GM23338 (cell line): ENCODE measurements around the gene RCC2. TPM values are rescaled to one million over a fixed set of nuclear protein-coding genes. Genes with fewer than 3 reads are reported as not detected.

ENCODE experiments used
- ATAC-seq: fragments of 200-7000 bp; cut with Tn5 transposase; 3 replicates; pipeline ENCODE4 v1.9.1; 2020
- DNase-seq: peaks from one replicate; pipeline ENCODE4 v3.0.0-alpha.2; 2015; ENCODE audit warnings: low spot score
- H2AFZ ChIP-seq: fragments of 200-600 bp; sonication (generic); 2 replicates; pipeline ENCODE4 v1.8.0; 2016; ENCODE audit warnings: antibody characterized with exemption, mild to moderate bottlenecking, moderate library complexity
- H3F3A ChIP-seq: fragments of 200-600 bp; sonication (generic); replicated peaks from 2 replicates; pipeline ENCODE4 v1.8.0; 2017; ENCODE audit warnings: antibody characterized with exemption, mixed run types, low read depth
- H3K27ac ChIP-seq: fragments of 200-600 bp; sonication (generic); 2 replicates; pipeline ENCODE4 v1.6.1; 2016; ENCODE audit warnings: low read depth
- H3K27me3 ChIP-seq: fragments of 200-600 bp; sonication (generic); 2 replicates; pipeline ENCODE4 v1.8.0; 2016; ENCODE audit warnings: mild to moderate bottlenecking, mixed run types, moderate library complexity; ENCODE audit not compliant: insufficient read depth
- H3K36me3 ChIP-seq: fragments of 200-600 bp; sonication (generic); 2 replicates; pipeline ENCODE4 v1.8.0; 2016; ENCODE audit warnings: mild to moderate bottlenecking; ENCODE audit not compliant: insufficient read depth
- H3K4me1 ChIP-seq: fragments of 200-600 bp; sonication (generic); 2 replicates; pipeline ENCODE4 v1.8.0; 2016; ENCODE audit warnings: mild to moderate bottlenecking, moderate library complexity; ENCODE audit not compliant: insufficient read depth
- H3K4me2 ChIP-seq: fragments of 200-600 bp; sonication (generic); 2 replicates; pipeline ENCODE4 v1.7.1; 2017; ENCODE audit warnings: mixed run types
- H3K4me3 ChIP-seq: fragments of 200-600 bp; sonication (generic); 2 replicates; pipeline ENCODE4 v1.6.1; 2016; ENCODE audit warnings: mixed run types
- H3K79me2 ChIP-seq: fragments of 200-600 bp; sonication (generic); replicated peaks from 2 replicates; pipeline ENCODE4 v1.8.0; 2017; ENCODE audit warnings: mild to moderate bottlenecking; ENCODE audit not compliant: insufficient read depth
- H3K9me2 ChIP-seq: fragments of 200-600 bp; sonication (generic); 2 replicates; pipeline ENCODE4 v1.8.0; 2017; ENCODE audit not compliant: insufficient read depth
- H4K20me1 ChIP-seq: fragments of 200-600 bp; sonication (generic); replicated peaks from 2 replicates; pipeline ENCODE4 v1.8.0; 2017; ENCODE audit warnings: mild to moderate bottlenecking; ENCODE audit not compliant: insufficient read depth
- H3K27ac Mint-ChIP-seq: 2 replicates; pipeline ENCODE4 v1.8.0; 2020; ENCODE audit warnings: inconsistent platforms, mild to moderate bottlenecking, moderate library complexity, mixed read lengths
- H3K27me3 Mint-ChIP-seq: 3 replicates; pipeline ENCODE4 v1.8.0; 2022; ENCODE audit warnings: low read depth, mild to moderate bottlenecking, moderate library complexity, mixed read lengths, inconsistent platforms; ENCODE audit not compliant: insufficient read depth, poor library complexity
- H3K36me3 Mint-ChIP-seq: 3 replicates; pipeline ENCODE4 v1.8.0; 2021; ENCODE audit warnings: low read depth, mild to moderate bottlenecking, inconsistent platforms, moderate library complexity, mixed read lengths
- H3K4me1 Mint-ChIP-seq: 3 replicates; pipeline ENCODE4 v1.8.0; 2020; ENCODE audit warnings: mild to moderate bottlenecking, inconsistent platforms, mixed read lengths
- H3K4me3 Mint-ChIP-seq: 3 replicates; pipeline ENCODE4 v1.8.0; 2021; ENCODE audit warnings: moderate library complexity, mild to moderate bottlenecking, inconsistent platforms, mixed read lengths
- H3K9me3 Mint-ChIP-seq: 3 replicates; pipeline ENCODE4 v1.8.0; 2020; ENCODE audit warnings: moderate library complexity, mild to moderate bottlenecking, inconsistent platforms, mixed read lengths
- CREB1 ChIP-seq: fragments of 250-450 bp; sonication (Bioruptor Pico); IDR thresholded peaks from 2 replicates; pipeline ENCODE4 v1.5.0; 2020; ENCODE audit warnings: low read depth, mild to moderate bottlenecking, moderate library complexity
- EZH2 ChIP-seq: fragments of 200-600 bp; sonication (generic); IDR thresholded peaks from one replicate; pipeline ENCODE4 v1.8.0; 2017; ENCODE audit warnings: antibody characterized with exemption, mild to moderate bottlenecking, low read depth; ENCODE audit not compliant: unreplicated experiment
- EZH2phosphoT487 ChIP-seq: fragments of 200-600 bp; sonication (generic); IDR thresholded peaks from one replicate; pipeline ENCODE4 v1.8.1; 2018; ENCODE audit warnings: antibody characterized with exemption; ENCODE audit not compliant: unreplicated experiment
- JUNB ChIP-seq: IDR thresholded peaks from one replicate; pipeline ENCODE4 v1.6.1; 2016; ENCODE audit warnings: antibody characterized with exemption; ENCODE audit not compliant: unreplicated experiment
- NANOG ChIP-seq: IDR thresholded peaks from 2 replicates; pipeline ENCODE4 v1.6.1; 2016; ENCODE audit warnings: antibody characterized with exemption, borderline replicate concordance
- POLR2AphosphoS5 ChIP-seq: IDR thresholded peaks from 2 replicates; pipeline ENCODE4 v1.6.1; 2016; ENCODE audit warnings: antibody characterized with exemption, low read depth
- STAT1 ChIP-seq: IDR thresholded peaks from one replicate; pipeline ENCODE4 v1.6.1; 2016; ENCODE audit warnings: antibody characterized with exemption; ENCODE audit not compliant: unreplicated experiment
- ZNF114 ChIP-seq: fragments of 250-450 bp; sonication (Bioruptor Pico); IDR thresholded peaks from 2 replicates; pipeline ENCODE4 v1.5.0; 2020; ENCODE audit warnings: mild to moderate bottlenecking, moderate library complexity
- ZNF331 ChIP-seq: fragments of 250-450 bp; sonication (Bioruptor Pico); IDR thresholded peaks from 2 replicates; pipeline ENCODE4 v1.5.0; 2020; ENCODE audit warnings: low read depth, mild to moderate bottlenecking, moderate library complexity
- polyA plus RNA-seq: library from polyadenylated mRNA; unstranded; fragments of >200 nt; fragmentation: Nextera tagmentation; extraction: Ambion mirVana; gene quantifications from 2 replicates; pipeline ENCODE4 v1.2.1, GENCODE V29; 2016
- total RNA-seq: library from RNA; depleted of rRNA; stranded (reverse); fragments of >200 nt; shearing (Covaris generic); gene quantifications from 2 replicates; pipeline ENCODE4 v1.2.3, GENCODE V29; 2014
- TF ChIP-seq, protein P1 (sequence below), 2 experiments: fragments of 200-600 bp in 1 of 2; sonication (generic) in 1 of 2; conservative IDR thresholded peaks; 2 replicates each; pipeline versions ENCODE4 v1.5.1 to v1.6.1; 2016 to 2017; ENCODE audit warnings: antibody characterized with exemption in 2 of 2, low read depth in 2 of 2, mild to moderate bottlenecking in 2 of 2, moderate library complexity in 1 of 2
- TF ChIP-seq, protein P2 (sequence below): IDR thresholded peaks from 2 replicates; pipeline ENCODE4 v1.6.1; 2016; ENCODE audit warnings: antibody characterized with exemption
- TF ChIP-seq, protein P3 (sequence below): IDR thresholded peaks from one replicate; pipeline ENCODE4 v1.6.1; 2018; ENCODE audit warnings: antibody characterized with exemption; ENCODE audit not compliant: unreplicated experiment
- TF ChIP-seq, protein P4 (sequence below): fragments of 250-450 bp; sonication (Bioruptor Pico); IDR thresholded peaks from 2 replicates; pipeline ENCODE4 v1.5.0; 2020; ENCODE audit warnings: mild to moderate bottlenecking, moderate library complexity

RCC2 gene
- total and polyA plus RNA-seq, 2 experiments from 2014 or later, result 97.1 to 386 TPM

DNA sequence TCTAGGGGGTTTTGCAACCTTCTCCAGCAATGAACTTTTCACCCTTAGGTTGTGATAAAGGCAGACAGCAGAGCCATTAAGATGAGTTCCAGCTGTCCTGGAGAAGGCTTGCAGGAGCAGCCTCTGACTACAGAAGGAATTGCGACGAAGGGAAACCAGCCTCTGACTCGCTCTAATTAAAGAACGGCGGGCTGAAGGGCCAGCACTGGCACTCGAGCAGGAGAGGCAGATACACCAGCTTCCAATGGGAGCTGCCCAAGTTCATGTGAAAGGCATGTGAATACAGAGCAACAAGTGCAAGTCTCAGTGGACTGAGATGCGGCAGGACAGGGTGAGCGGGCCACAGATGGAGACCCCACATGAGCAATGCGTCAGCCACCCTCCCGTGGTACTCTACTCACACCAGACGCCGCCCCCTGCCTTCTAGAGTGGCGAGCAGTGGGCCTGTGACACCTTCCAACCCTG is 15.7 kb downstream of the RCC2 start:
- H3K4me3 Mint-ChIP-seq, result no peak overlapping the region; the same call in 2 of the 3 replicates
- no peak for TF ChIP-seq ZNF331 (CRISPR knock-in tag)
- no peak for TF ChIP-seq EZH2
- no peak for TF ChIP-seq STAT1
- TF ChIP-seq, protein P1, sequence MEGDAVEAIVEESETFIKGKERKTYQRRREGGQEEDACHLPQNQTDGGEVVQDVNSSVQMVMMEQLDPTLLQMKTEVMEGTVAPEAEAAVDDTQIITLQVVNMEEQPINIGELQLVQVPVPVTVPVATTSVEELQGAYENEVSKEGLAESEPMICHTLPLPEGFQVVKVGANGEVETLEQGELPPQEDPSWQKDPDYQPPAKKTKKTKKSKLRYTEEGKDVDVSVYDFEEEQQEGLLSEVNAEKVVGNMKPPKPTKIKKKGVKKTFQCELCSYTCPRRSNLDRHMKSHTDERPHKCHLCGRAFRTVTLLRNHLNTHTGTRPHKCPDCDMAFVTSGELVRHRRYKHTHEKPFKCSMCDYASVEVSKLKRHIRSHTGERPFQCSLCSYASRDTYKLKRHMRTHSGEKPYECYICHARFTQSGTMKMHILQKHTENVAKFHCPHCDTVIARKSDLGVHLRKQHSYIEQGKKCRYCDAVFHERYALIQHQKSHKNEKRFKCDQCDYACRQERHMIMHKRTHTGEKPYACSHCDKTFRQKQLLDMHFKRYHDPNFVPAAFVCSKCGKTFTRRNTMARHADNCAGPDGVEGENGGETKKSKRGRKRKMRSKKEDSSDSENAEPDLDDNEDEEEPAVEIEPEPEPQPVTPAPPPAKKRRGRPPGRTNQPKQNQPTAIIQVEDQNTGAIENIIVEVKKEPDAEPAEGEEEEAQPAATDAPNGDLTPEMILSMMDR (conservative IDR thresholded peaks at IDR 0.05; ENCODE audit: low read depth in 2 of 2), result no peak
- TF ChIP-seq EZH2phosphoT487, result no peak
- TF ChIP-seq CREB1 (CRISPR knock-in tag), result no peak
- TF ChIP-seq, protein P2, sequence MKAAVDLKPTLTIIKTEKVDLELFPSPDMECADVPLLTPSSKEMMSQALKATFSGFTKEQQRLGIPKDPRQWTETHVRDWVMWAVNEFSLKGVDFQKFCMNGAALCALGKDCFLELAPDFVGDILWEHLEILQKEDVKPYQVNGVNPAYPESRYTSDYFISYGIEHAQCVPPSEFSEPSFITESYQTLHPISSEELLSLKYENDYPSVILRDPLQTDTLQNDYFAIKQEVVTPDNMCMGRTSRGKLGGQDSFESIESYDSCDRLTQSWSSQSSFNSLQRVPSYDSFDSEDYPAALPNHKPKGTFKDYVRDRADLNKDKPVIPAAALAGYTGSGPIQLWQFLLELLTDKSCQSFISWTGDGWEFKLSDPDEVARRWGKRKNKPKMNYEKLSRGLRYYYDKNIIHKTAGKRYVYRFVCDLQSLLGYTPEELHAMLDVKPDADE, result no peak
- TF ChIP-seq, protein P3, sequence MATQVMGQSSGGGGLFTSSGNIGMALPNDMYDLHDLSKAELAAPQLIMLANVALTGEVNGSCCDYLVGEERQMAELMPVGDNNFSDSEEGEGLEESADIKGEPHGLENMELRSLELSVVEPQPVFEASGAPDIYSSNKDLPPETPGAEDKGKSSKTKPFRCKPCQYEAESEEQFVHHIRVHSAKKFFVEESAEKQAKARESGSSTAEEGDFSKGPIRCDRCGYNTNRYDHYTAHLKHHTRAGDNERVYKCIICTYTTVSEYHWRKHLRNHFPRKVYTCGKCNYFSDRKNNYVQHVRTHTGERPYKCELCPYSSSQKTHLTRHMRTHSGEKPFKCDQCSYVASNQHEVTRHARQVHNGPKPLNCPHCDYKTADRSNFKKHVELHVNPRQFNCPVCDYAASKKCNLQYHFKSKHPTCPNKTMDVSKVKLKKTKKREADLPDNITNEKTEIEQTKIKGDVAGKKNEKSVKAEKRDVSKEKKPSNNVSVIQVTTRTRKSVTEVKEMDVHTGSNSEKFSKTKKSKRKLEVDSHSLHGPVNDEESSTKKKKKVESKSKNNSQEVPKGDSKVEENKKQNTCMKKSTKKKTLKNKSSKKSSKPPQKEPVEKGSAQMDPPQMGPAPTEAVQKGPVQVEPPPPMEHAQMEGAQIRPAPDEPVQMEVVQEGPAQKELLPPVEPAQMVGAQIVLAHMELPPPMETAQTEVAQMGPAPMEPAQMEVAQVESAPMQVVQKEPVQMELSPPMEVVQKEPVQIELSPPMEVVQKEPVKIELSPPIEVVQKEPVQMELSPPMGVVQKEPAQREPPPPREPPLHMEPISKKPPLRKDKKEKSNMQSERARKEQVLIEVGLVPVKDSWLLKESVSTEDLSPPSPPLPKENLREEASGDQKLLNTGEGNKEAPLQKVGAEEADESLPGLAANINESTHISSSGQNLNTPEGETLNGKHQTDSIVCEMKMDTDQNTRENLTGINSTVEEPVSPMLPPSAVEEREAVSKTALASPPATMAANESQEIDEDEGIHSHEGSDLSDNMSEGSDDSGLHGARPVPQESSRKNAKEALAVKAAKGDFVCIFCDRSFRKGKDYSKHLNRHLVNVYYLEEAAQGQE, result no peak
- TF ChIP-seq, protein P4, sequence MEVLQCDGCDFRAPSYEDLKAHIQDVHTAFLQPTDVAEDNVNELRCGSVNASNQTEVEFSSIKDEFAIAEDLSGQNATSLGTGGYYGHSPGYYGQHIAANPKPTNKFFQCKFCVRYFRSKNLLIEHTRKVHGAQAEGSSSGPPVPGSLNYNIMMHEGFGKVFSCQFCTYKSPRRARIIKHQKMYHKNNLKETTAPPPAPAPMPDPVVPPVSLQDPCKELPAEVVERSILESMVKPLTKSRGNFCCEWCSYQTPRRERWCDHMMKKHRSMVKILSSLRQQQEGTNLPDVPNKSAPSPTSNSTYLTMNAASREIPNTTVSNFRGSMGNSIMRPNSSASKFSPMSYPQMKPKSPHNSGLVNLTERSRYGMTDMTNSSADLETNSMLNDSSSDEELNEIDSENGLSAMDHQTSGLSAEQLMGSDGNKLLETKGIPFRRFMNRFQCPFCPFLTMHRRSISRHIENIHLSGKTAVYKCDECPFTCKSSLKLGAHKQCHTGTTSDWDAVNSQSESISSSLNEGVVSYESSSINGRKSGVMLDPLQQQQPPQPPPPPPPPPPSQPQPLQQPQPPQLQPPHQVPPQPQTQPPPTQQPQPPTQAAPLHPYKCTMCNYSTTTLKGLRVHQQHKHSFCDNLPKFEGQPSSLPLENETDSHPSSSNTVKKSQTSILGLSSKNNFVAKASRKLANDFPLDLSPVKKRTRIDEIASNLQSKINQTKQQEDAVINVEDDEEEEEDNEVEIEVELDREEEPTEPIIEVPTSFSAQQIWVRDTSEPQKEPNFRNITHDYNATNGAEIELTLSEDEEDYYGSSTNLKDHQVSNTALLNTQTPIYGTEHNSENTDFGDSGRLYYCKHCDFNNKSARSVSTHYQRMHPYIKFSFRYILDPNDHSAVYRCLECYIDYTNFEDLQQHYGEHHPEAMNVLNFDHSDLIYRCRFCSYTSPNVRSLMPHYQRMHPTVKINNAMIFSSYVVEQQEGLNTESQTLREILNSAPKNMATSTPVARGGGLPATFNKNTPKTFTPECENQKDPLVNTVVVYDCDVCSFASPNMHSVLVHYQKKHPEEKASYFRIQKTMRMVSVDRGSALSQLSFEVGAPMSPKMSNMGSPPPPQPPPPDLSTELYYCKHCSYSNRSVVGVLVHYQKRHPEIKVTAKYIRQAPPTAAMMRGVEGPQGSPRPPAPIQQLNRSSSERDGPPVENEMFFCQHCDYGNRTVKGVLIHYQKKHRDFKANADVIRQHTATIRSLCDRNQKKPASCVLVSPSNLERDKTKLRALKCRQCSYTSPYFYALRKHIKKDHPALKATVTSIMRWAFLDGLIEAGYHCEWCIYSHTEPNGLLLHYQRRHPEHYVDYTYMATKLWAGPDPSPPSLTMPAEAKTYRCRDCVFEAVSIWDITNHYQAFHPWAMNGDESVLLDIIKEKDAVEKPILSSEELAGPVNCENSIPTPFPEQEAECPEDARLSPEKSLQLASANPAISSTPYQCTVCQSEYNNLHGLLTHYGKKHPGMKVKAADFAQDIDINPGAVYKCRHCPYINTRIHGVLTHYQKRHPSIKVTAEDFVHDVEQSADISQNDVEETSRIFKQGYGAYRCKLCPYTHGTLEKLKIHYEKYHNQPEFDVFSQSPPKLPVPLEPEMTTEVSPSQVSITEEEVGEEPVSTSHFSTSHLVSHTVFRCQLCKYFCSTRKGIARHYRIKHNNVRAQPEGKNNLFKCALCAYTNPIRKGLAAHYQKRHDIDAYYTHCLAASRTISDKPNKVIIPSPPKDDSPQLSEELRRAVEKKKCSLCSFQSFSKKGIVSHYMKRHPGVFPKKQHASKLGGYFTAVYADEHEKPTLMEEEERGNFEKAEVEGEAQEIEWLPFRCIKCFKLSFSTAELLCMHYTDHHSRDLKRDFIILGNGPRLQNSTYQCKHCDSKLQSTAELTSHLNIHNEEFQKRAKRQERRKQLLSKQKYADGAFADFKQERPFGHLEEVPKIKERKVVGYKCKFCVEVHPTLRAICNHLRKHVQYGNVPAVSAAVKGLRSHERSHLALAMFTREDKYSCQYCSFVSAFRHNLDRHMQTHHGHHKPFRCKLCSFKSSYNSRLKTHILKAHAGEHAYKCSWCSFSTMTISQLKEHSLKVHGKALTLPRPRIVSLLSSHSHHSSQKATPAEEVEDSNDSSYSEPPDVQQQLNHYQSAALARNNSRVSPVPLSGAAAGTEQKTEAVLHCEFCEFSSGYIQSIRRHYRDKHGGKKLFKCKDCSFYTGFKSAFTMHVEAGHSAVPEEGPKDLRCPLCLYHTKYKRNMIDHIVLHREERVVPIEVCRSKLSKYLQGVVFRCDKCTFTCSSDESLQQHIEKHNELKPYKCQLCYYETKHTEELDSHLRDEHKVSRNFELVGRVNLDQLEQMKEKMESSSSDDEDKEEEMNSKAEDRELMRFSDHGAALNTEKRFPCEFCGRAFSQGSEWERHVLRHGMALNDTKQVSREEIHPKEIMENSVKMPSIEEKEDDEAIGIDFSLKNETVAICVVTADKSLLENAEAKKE (CRISPR knock-in tag), result no peak
- no peak for TF ChIP-seq NANOG
- TF ChIP-seq ZNF114, result no peak
- no peak for TF ChIP-seq JUNB
- no peak; the same call in 1 of the 2 replicates for TF ChIP-seq POLR2AphosphoS5
- Histone ChIP-seq H3K4me1 (peaks cover 16% of the 10 kb centered on the region), H4K20me1 (peaks cover 74% of the 10 kb centered on the region), H3K79me2 (peaks cover 85% of the 10 kb centered on the region), H3K27me3 (no peaks in the 10 kb centered on the region), H2AFZ (no peak overlapping the region), H3K36me3 (peaks cover 84% of the 10 kb centered on the region), H3K9me2 (no peaks in the 10 kb centered on the region), H3K27ac (peak overlapping the region; percentile 80), H3K4me2 (no peak overlapping the region), H3F3A (peaks cover 94% of the 10 kb centered on the region), H3K4me3 (no peak overlapping the region)
- peaks cover 100% of the 10 kb centered on the region for H3K36me3 Mint-ChIP-seq
- H3K4me1 Mint-ChIP-seq, result peaks cover 59% of the 10 kb centered on the region
- ATAC-seq, result no peak
- DNase-seq, result no peak
- H3K9me3 Mint-ChIP-seq, result no peaks in the 10 kb centered on the region
- H3K27ac Mint-ChIP-seq, result no peak overlapping the region
- peaks cover 41% of the 10 kb centered on the region for H3K27me3 Mint-ChIP-seq
